Fibroblast of lung (primary cell): ENCODE measurements around the gene EEF2. TPM values are rescaled to one million over a fixed set of nuclear protein-coding genes. Genes with fewer than 3 reads are reported as not detected.
"Not testable (repeated sequence)": the region's sequence is repeated elsewhere in the genome, so short reads cannot be mapped to it uniquely, and the experiment has no call there.

Experiments used
- DNase-seq, 2 donors: peaks; one replicate each; pipeline versions ENCODE4 v3.0.0 to v3.0.0-alpha.2; 2010; ENCODE audit warnings: low read depth in 2 of 2
- H2AFZ ChIP-seq: 2 replicates; pipeline ENCODE4 v1.5.1; 2012; ENCODE audit warnings: low read length, control low read depth, inconsistent platforms
- H3K27ac ChIP-seq: 2 replicates; pipeline ENCODE4 v1.5.1; 2011; ENCODE audit warnings: low read length, control low read depth; ENCODE audit not compliant: insufficient read depth
- H3K27me3 ChIP-seq: 2 replicates; pipeline ENCODE4 v1.5.1; 2011; ENCODE audit warnings: mild to moderate bottlenecking, low read length; ENCODE audit not compliant: control insufficient read depth, insufficient read depth
- H3K36me3 ChIP-seq: 2 replicates; pipeline ENCODE4 v1.5.1; 2011; ENCODE audit warnings: low read length; ENCODE audit not compliant: control insufficient read depth, insufficient read depth
- H3K4me1 ChIP-seq: 2 replicates; pipeline ENCODE4 v1.5.1; 2011; ENCODE audit warnings: low read length; ENCODE audit not compliant: control insufficient read depth, insufficient read depth; ENCODE audit errors: extremely low read depth
- H3K4me2 ChIP-seq: 2 replicates; pipeline ENCODE4 v1.5.1; 2011; ENCODE audit warnings: low read length, control low read depth; ENCODE audit not compliant: insufficient read depth; ENCODE audit errors: extremely low read depth
- H3K4me3 ChIP-seq, 4 experiments: fragments of 200-600 bp in 1 of 4; sonication (generic) in 1 of 4; replicated peaks in 1 of 4; 2 replicates each; pipeline ENCODE4 v1.5.1; 2011 to 2016; ENCODE audit warnings: low read length in 4 of 4, low read depth in 3 of 4, mild to moderate bottlenecking in 3 of 4, control low read depth in 2 of 4, inconsistent platforms in 1 of 4, mixed read lengths in 1 of 4; ENCODE audit not compliant: insufficient read depth in 1 of 4; ENCODE audit errors: control extremely low read depth in 1 of 4
- H3K79me2 ChIP-seq: 2 replicates; pipeline ENCODE4 v1.5.1; 2012; ENCODE audit warnings: mild to moderate bottlenecking, low read length, inconsistent platforms; ENCODE audit not compliant: control insufficient read depth, insufficient read depth
- H3K9ac ChIP-seq: 2 replicates; pipeline ENCODE4 v1.5.1; 2011; ENCODE audit warnings: mild to moderate bottlenecking, low read length, control low read depth; ENCODE audit not compliant: insufficient read depth
- H3K9me3 ChIP-seq: 2 replicates; pipeline ENCODE4 v1.5.1; 2012; ENCODE audit warnings: low read depth, low read length; ENCODE audit not compliant: control insufficient read depth, insufficient read depth
- H4K20me1 ChIP-seq: 2 replicates; pipeline ENCODE4 v1.5.1; 2011; ENCODE audit warnings: low read length; ENCODE audit not compliant: control insufficient read depth, insufficient read depth; ENCODE audit errors: extremely low read depth
- CTCF ChIP-seq, 2 donors: IDR thresholded peaks in 1 of 2; conservative IDR thresholded peaks in 1 of 2; 1 replicate in 1 of 2; 2 replicates in 1 of 2; pipeline ENCODE4 v1.5.1; 2011 to 2012; ENCODE audit warnings: low read length in 2 of 2, control low read depth in 1 of 2, inconsistent platforms in 1 of 2, low read depth in 1 of 2, mild to moderate bottlenecking in 1 of 2
- EZH2 ChIP-seq: IDR thresholded peaks from 2 replicates; pipeline ENCODE4 v1.5.1; 2012; ENCODE audit warnings: low read length, control low read depth, mild to moderate bottlenecking; ENCODE audit errors: missing control alignments
- polyA plus RNA-seq, 2 donors: library from polyadenylated mRNA; depleted of rRNA in 1 of 2; stranded (reverse) in 1 of 2; unstranded in 1 of 2; fragments of >200 nt; gene quantifications; 2 replicates each; pipeline ENCODE4 v1.2.1, GENCODE V29; 2011 to 2012; ENCODE audit warnings: missing spikeins in 1 of 2
- total RNA-seq: library from RNA; depleted of rRNA; stranded (reverse); fragments of >200 nt; gene quantifications from 2 replicates; pipeline ENCODE4 v1.2.1, GENCODE V29; 2014

Gene EEF2
- total and polyA plus RNA-seq, 2 donors (not counting 1 experiment from before 2014, with no cell fraction given): 976 to 2,646 TPM

DNA sequence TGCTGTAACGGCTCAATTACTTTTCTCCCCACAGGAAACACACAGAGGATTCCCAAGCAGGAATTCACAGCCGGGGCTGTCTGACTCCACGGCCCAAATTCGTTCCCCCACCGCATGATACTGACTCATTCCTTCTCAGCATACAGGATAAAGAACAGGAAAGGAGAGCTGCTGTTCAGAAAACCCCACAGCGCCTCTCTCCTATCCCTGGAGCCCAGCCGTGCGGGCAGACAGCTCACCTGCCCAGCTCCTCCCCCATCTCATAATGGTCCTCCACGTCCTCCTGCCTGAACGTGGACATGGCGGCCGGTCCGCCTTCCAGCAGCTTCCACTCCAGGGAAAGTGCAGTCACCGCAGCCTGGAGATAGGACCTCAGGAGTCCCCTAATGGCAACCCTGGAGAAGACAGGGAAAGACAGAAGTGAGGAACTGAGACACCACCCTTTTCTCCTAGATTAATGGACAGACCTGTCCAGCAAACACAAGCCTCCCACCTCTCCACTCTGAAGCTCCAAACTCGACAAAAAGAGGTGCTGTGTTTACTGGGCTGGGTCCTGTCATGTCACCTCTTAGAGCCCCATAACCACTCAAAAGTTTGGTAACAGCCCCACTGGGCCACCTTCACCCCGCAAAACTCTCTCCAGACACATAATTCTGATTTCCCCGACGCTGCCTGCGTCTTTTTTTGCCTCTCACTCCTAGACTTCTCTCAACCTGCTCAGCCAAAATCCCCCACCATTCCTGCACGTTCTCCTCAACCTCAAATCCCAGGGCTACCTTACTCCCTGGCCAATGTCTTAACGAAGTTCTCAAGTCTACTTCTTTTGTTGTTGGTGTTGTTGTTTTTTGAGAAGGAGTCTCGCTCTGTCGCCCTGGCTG lies 15.6 kb downstream of the EEF2 start:
- Histone ChIP-seq H3K9ac (peak overlapping the region; percentile 96), H3K4me3 (peak overlapping the region; percentile 62 to 92 (median 86)), H2AFZ (no peak overlapping the region), H3K4me2 (peak overlapping the region; percentile 95), H3K27me3 (no peaks in the 10 kb centered on the region), H3K36me3 (peaks cover 21% of the 10 kb centered on the region), H3K79me2 (peaks cover 49% of the 10 kb centered on the region), H3K27ac (peak overlapping the region; percentile 97), H3K9me3 (no peaks in the 10 kb centered on the region), H3K4me1 (peaks cover 15% of the 10 kb centered on the region), H4K20me1 (no peaks in the 10 kb centered on the region)
- TF ChIP-seq CTCF (conservative IDR thresholded peaks at IDR 0.05 in 1 of 2, IDR thresholded peaks at IDR 0.05 in 1 of 2; ENCODE audit: low read depth in 1 of 2, low read length in 2 of 2) (peak; percentile 22 to 23), EZH2 (no peak)
- DNase-seq: peak; percentile 68 to 91

- Histone ChIP-seq H3K9me3 (no peaks in the 10 kb centered on the region), H3K4me1 (peaks cover 15% of the 10 kb centered on the region), H3K27ac (peak overlapping the region; percentile 97), H2AFZ (no peak overlapping the region), H4K20me1 (no peaks in the 10 kb centered on the region), H3K9ac (peak overlapping the region; percentile 96), H3K4me2 (peak overlapping the region; percentile 95), H3K27me3 (no peaks in the 10 kb centered on the region), H3K36me3 (peaks cover 27% of the 10 kb centered on the region), H3K79me2 (peaks cover 55% of the 10 kb centered on the region), H3K4me3 (peak overlapping the region; percentile 62 to 92 (median 86))
- DNase-seq: peak; percentile 99 to 100
- TF ChIP-seq EZH2 (no peak), CTCF (conservative IDR thresholded peaks at IDR 0.05 in 1 of 2, IDR thresholded peaks at IDR 0.05 in 1 of 2; ENCODE audit: low read depth in 1 of 2, low read length in 2 of 2) (no peak)
These were observed 16.5 kb downstream of the EEF2 start for GRCh38 chr19:3968556-3969434.

- Histone ChIP-seq H3K36me3 (peaks cover 35% of the 10 kb centered on the region), H3K9ac (peak overlapping the region; percentile 23), H3K4me2 (peak overlapping the region; percentile 82), H3K79me2 (peaks cover 60% of the 10 kb centered on the region), H3K4me3 (peak overlapping the region in 2 of 4 experiments; percentile 17 to 23), H3K27ac (peak overlapping the region; percentile 97), H3K4me1 (peaks cover 15% of the 10 kb centered on the region)
- not testable (repeated sequence) for H3K27me3 ChIP-seq, H2AFZ ChIP-seq, DNase-seq, H3K9me3 ChIP-seq, H4K20me1 ChIP-seq
These were observed 17.3 kb downstream of the EEF2 start for GRCh38 chr19:3967983-3968382.
